Measurements from ENCODE around the gene SRGAP2C.
"Not testable (repeated sequence)": the region's sequence is repeated elsewhere in the genome, so short reads cannot be mapped to it uniquely, and the experiment has no call there.

SRGAP2C gene

GRCh38 chr1:121260205-121260604, 75.4 kb downstream of the SRGAP2C start:
- H3K9me3 ChIP-seq (replicated peaks in 1 of 11); H3K27me3 ChIP-seq; H3K4me2 ChIP-seq; H3K4me3 ChIP-seq; H3K36me3 ChIP-seq; H3K9ac ChIP-seq; H3K27ac ChIP-seq; H4K20me1 ChIP-seq: not testable (repeated sequence)
- peaks cover 0 to 15% (median 4%) of the 10 kb centered on the region in 10 experiments; a peak in 8 of 20 replicates for H3K4me1 ChIP-seq

- not testable (repeated sequence) for H3K4me2 ChIP-seq; H3K4me3 ChIP-seq; H3K9ac ChIP-seq; H3K27me3 ChIP-seq; H3K27ac ChIP-seq; H3K36me3 ChIP-seq; H3K9me3 ChIP-seq (replicated peaks in 1 of 11); H4K20me1 ChIP-seq
- H3K4me1 ChIP-seq, result peaks cover 0 to 15% (median 4%) of the 10 kb centered on the region in 10 experiments; a peak in 8 of 20 replicates
Observed at GRCh38 chr1:121262163-121262562, 77.4 kb downstream of the SRGAP2C start.

GRCh38 chr1:121263789-121264244, 79.0 kb downstream of the SRGAP2C start:
- H3K27me3 ChIP-seq; H3K9me3 ChIP-seq (replicated peaks in 1 of 11); H3K4me2 ChIP-seq; H3K9ac ChIP-seq; H3K36me3 ChIP-seq; H3K4me3 ChIP-seq; H4K20me1 ChIP-seq; H3K27ac ChIP-seq: not testable (repeated sequence)
- peaks cover 0 to 15% (median 4%) of the 10 kb centered on the region in 10 experiments; a peak in 8 of 20 replicates for H3K4me1 ChIP-seq

GRCh38 chr1:121267072-121267471, 82.3 kb downstream of the SRGAP2C start:
- H3K4me3 ChIP-seq; H3K27ac ChIP-seq; H3K9me3 ChIP-seq (replicated peaks in 1 of 11); H3K9ac ChIP-seq; H3K36me3 ChIP-seq; H3K27me3 ChIP-seq; H3K4me2 ChIP-seq; H4K20me1 ChIP-seq: not testable (repeated sequence)
- H3K4me1 ChIP-seq, result peaks cover 0 to 12% (median 3%) of the 10 kb centered on the region in 10 experiments; a peak in 8 of 20 replicates

GRCh38 chr1:121269309-121269708, 84.5 kb downstream of the SRGAP2C start:
- H3K9ac ChIP-seq; H3K4me1 ChIP-seq; H3K4me3 ChIP-seq; H3K9me3 ChIP-seq (replicated peaks in 1 of 11); H3K36me3 ChIP-seq; H3K4me2 ChIP-seq; H3K27ac ChIP-seq; H4K20me1 ChIP-seq; H3K27me3 ChIP-seq: not testable (repeated sequence)

- H3K4me1 ChIP-seq; H4K20me1 ChIP-seq; H3K4me2 ChIP-seq; H3K36me3 ChIP-seq; H3K27me3 ChIP-seq; H3K9ac ChIP-seq; H3K4me3 ChIP-seq; H3K9me3 ChIP-seq (replicated peaks in 1 of 11): not testable (repeated sequence)
- peak overlapping the region in 3 of 11 experiments; percentile 36 to 51 (median 38); a peak in 4 of 22 replicates for H3K27ac ChIP-seq
Observed at GRCh38 chr1:121269973-121270372, 85.2 kb downstream of the SRGAP2C start.

- not testable (repeated sequence) for H3K4me1 ChIP-seq; H3K4me3 ChIP-seq; H3K9me3 ChIP-seq (replicated peaks in 1 of 11); H3K27me3 ChIP-seq; H3K9ac ChIP-seq; H4K20me1 ChIP-seq; H3K36me3 ChIP-seq
- Histone ChIP-seq H3K4me2 (0 out of 22 replicates have a peak overlapping the region, but pooled peaks of 1 of the 11 experiments have one; percentile 29), H3K27ac (peak overlapping the region in 6 of 11 experiments; percentile 16 to 57 (median 43); a peak in 4 of 22 replicates)
Observed at GRCh38 chr1:121271143-121271715, 86.5 kb downstream of the SRGAP2C start.

- H3K9me3 ChIP-seq (replicated peaks in 1 of 11); H3K9ac ChIP-seq; H3K27me3 ChIP-seq; H3K4me3 ChIP-seq; H3K36me3 ChIP-seq; H4K20me1 ChIP-seq; H3K27ac ChIP-seq; H3K4me2 ChIP-seq: not testable (repeated sequence)
- H3K4me1 ChIP-seq, result peaks cover 0 to 13% (median 4%) of the 10 kb centered on the region in 10 experiments; a peak in 5 of 20 replicates
Observed at GRCh38 chr1:121275435-121275834, 90.7 kb downstream of the SRGAP2C start.

- H3K4me2 ChIP-seq; H3K4me3 ChIP-seq; H3K9ac ChIP-seq; H3K27me3 ChIP-seq; H4K20me1 ChIP-seq; H3K27ac ChIP-seq; H3K9me3 ChIP-seq (replicated peaks in 1 of 11); H3K36me3 ChIP-seq: not testable (repeated sequence)
- peaks cover 0 to 13% (median 4%) of the 10 kb centered on the region in 10 experiments; a peak in 5 of 20 replicates for H3K4me1 ChIP-seq
Observed at GRCh38 chr1:121278202-121278601, 93.4 kb downstream of the SRGAP2C start.

- H3K27me3 ChIP-seq; H3K4me1 ChIP-seq; H3K9me3 ChIP-seq (replicated peaks in 1 of 11); H3K27ac ChIP-seq; H4K20me1 ChIP-seq; H3K4me3 ChIP-seq; H3K9ac ChIP-seq; H3K36me3 ChIP-seq: not testable (repeated sequence)
- peak overlapping the region in 3 of 11 experiments; percentile 12 to 35 (median 29); a peak in 2 of 22 replicates for H3K4me2 ChIP-seq
Observed at GRCh38 chr1:121278777-121279547, 94.2 kb downstream of the SRGAP2C start.

GRCh38 chr1:121279548-121279898, 94.7 kb downstream of the SRGAP2C start:
- not testable (repeated sequence) for H4K20me1 ChIP-seq; H3K9ac ChIP-seq; H3K27ac ChIP-seq; H3K36me3 ChIP-seq; H3K4me3 ChIP-seq; H3K9me3 ChIP-seq (replicated peaks in 1 of 11); H3K27me3 ChIP-seq; H3K4me1 ChIP-seq
- H3K4me2 ChIP-seq, result peak overlapping the region in 3 of 11 experiments; percentile 12 to 35 (median 29); a peak in 2 of 22 replicates

- not testable (repeated sequence) for H3K4me2 ChIP-seq; H4K20me1 ChIP-seq; H3K36me3 ChIP-seq; H3K9ac ChIP-seq; H3K4me1 ChIP-seq; H3K9me3 ChIP-seq (replicated peaks in 1 of 11); H3K27ac ChIP-seq; H3K27me3 ChIP-seq; H3K4me3 ChIP-seq
Observed at GRCh38 chr1:121280699-121281317, 96.0 kb downstream of the SRGAP2C start.

GRCh38 chr1:121281480-121281879, 96.7 kb downstream of the SRGAP2C start:
- not testable (repeated sequence) for H3K4me2 ChIP-seq; H4K20me1 ChIP-seq; H3K36me3 ChIP-seq; H3K4me1 ChIP-seq; H3K27me3 ChIP-seq; H3K9ac ChIP-seq; H3K9me3 ChIP-seq (replicated peaks in 1 of 11); H3K27ac ChIP-seq; H3K4me3 ChIP-seq
